NCI-H2081 treated with DMSO at 0.1 percent for 48 hours (cell line): Measurements from ENCODE around the gene LRRC15.

Experiments
- DNase-seq: peaks from one replicate; lab custom pipeline; 2025; lab: John Stamatoyannopoulos, UW

Gene LRRC15

DNA sequence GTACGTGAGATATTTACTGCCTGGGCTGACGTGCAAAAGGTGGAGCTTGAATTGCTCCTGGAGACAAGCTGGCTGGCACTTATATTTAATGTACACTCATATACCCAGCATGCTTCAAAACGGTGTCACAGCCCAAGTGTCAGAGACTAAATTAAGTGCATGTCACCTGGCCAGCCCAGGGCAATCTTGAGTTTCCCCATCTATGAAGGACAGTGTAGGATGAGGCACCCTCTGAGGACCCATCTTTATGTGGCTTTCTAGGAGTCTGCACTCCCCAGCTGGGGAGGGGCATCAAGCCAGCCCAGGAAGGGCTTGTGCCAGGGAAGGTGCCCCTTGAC, 5.3 kb downstream of the LRRC15 start:
- DNase-seq, result no peak

DNA sequence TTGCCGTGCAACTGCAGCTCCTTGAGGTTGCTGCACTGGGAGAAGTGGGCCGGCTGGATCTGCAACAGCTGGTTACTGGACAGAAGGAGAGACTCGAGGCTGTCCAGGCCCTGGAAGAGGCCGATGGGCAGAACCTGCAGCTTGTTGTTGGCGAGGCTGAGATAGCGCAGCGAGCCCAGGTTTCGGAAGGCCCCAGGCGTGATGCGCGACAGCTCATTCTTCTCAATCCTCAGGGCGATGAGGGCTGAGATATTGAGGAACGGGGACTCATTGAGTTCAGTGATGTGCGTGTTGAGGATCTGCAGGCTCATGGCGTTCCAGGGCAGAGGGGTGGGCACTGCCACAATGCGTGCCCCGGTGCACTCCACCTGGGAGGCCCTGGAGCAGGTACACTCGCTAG, 9.0 kb downstream of the LRRC15 start:
- no peak for DNase-seq

DNA sequence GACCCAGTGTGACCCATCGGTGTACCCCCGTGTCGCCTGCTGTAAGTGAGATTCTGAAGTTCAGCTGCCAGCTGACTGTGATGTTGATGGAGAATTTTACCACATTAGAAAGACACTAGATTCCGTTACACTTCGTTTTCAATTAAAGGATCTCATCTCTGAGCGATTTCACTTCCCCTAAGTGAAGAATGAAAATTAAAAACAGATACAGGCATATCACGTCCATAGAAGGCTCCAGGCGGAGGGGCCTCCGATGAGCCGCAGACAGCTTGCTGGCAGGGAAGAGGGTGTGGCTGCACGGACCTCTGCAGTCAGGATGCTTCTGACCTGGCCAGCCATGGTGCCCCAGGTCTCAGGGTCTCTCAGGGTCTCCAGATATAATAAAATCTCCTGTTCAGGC, 11.9 kb downstream of the LRRC15 start:
- no peak for DNase-seq

DNA sequence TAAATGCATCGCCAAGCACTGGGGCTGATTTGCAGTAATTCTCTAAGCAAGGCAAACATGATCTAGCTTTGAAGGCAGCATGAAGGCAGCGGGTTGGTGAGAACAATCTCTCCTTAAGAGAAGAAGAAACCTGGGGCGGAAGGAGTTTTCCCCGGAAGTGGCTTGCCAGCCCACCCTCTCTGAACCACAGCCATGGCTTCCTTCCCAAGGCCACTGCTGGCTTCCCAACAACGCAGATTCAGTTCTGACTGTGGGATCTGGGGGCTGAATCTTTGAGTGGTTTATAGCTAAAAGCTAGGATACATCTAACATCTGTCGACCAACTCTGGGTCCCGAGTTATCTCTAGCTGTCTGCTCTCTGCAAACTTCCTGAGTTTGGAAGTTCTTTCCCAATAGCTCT, 14.2 kb downstream of the LRRC15 start:
- no peak for DNase-seq

DNA sequence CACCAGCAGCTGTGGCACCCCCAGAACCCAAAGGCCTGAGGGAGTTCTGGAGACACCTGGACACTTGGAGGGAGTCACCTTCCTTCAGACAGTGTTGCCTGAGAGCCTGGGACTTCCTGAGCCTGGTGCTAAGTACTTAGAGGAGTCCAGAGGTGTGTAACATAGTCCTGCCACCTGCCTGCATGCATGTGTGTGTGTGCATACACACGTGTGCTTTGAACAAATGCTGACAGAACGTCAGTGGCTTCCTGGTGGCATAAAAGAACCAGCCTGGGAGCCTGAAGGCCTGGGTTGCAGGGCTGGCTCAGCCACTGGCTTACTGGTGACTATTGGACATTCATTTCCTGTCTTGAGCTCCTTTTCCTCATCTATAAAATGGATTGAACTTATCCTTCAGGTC, 15.2 kb downstream of the LRRC15 start:
- no peak for DNase-seq

DNA sequence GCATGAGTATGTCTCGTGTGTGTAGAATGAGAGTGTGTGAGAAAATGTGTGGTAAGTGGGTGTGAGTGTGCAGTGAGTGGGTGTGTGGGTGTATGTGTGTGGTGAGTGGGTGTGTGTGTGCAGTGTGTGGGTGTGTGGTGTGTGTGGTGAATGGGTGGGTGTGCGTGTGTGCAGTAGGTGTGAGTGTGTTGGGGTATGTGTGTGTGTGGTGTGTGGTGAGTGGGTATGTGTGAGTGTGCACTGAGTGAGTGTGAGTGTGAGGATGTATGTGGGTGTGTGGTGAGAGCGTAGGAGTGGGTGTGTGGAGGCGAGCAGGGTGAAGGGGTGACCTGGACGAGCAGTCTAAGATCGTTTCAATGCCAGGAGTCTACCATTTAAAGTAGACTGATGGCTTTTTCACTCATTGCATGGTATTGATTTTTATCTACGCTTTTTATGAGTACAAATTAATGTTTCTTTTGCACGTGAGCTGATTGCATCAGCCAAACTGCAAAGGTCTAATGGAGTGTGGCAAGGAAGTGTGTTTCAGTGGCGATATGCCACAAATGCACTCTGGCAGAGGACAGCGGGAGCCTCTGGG, 16.8 kb downstream of the LRRC15 start:
- no peak for DNase-seq

DNA sequence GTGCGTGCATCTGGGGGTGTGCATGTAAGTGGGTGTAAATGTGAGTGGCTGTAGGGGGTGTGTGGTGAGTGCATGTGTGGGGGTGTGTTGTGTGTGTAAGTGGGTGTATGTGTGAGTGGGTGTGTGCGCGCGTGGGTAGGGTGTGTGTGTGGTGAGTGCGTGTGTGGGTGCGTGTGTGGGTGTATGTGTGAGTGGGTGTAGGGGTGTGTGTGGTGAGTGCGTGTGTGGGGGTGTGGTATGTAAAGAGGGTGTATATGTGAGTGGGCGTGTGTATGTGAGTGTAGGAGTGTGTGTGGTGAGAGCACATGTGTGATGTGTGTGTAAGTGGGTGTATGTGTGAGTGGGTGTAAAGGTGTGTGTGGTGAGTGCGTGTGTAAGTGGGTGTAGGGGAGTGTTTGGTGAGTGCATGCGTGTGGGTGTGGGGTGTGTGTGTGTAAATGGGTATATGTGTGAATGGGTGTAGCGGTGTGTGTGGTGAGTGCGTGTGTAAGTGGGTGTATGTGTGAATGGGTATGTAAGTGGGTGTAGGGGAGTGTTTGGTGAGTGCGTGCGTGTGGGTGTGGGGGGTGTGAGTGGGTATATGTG, 17.5 kb downstream of the LRRC15 start:
- no peak for DNase-seq

DNA sequence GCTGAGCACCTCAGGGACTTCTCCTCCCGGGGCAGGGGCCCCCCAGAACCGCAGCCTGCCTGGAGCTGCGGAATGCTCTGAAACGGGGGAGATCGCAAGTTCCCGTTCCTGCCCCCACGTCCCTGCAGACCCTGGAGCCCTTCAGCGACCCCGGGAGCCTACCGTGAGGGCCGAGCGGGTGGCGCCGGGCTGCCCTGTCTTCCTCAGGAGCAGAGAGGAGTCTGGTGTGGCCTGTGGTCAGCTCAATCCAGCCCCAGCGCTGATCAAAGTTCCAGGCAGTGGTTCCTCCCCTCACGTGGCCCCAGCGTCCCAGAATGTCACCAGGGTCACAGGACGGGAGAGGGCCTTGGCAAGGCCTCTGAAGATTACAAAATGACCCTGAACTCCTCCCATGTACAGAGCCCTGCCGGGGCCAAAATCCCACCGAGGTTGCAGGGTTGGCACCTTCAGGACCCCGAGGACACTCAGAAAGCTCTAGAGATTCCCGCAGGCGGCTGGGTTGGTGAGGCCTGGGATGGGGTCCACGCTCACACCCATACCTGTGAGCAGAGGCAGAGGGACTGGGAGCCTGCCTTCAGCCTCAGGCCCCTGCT, 18.4 kb downstream of the LRRC15 start, which contains the start of gene CPN2:
CPN2 (minus strand) TSS at position 249 of the 593 bp plus-strand sequence. CDS start 8,626 bp downstream, outside the sequence.
- no peak for DNase-seq

DNA sequence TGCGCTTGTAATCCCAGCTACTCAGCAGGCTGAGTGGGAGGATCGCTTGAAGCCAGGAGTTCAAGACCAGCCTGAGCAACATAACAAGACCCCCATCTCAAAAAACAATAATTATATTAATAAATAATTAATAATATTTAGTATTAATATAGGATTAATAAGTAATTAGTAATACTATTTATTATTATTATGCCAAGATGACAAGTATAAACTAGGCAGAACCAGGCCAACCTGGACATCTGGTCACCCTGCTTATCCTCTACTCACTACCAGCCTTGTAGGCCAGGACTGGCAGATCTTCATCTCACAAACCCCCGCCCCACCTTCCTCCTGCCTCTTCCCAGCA, 18.8 kb downstream of the LRRC15 start:
- DNase-seq, result no peak

DNA sequence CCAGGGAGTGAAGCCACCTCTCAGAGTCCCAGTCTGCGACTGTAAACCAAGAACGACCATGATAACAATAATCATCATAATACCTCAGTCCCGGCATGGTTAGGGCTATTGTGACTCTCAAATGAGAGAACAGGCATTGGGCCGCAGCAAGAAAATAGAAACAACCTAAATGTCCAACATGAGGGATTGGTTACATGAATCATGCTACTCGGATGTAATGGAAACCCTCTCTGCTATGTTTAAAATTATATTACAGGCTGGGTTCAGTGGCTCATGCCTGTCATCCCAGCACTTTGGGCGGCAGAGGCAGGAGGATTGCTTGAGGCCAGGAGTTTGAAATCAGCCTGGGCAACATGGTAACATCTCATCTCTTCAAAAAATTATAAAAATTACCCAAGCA, 21.2 kb downstream of the LRRC15 start:
- no peak for DNase-seq

DNA sequence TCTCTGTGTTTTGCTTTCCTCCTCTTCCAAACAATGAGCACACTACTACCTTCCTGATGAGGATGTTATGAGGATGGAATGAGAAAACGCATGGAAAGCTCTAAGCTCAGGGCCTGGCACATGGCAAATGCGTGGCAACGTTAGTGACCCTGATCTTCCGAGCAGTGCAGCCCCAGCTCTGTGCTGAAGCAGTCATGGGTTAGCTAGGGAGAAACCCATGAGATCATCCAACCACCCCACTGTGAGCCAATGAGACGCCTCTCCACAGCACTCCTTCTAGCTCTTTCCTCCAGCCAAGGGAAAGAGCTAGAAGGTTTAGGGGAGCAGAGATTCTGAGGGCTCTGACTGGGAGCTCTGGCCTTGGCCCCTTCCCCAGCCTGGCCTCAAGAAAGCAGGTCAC, 22.9 kb downstream of the LRRC15 start:
- DNase-seq, result no peak

DNA sequence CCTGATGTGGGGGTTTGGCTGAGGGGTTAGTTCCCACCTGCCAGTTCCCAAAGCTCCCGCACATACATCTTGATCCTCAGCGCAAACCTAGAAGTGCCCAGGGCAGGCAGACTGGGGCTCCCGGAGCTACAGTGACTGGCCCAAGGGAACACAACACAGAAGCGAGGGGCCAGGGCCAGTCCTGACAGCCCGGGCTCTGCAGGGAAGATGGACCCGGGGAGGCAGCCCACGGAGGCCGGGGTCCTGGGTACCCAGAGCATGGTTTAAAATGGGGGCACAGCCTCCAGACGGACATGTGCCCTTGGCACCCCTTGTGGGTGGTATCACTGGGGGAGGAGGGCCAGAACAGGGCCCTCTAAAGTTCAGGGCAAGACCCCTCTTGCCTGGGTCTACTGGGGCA, 23.5 kb downstream of the LRRC15 start:
- DNase-seq, result no peak

DNA sequence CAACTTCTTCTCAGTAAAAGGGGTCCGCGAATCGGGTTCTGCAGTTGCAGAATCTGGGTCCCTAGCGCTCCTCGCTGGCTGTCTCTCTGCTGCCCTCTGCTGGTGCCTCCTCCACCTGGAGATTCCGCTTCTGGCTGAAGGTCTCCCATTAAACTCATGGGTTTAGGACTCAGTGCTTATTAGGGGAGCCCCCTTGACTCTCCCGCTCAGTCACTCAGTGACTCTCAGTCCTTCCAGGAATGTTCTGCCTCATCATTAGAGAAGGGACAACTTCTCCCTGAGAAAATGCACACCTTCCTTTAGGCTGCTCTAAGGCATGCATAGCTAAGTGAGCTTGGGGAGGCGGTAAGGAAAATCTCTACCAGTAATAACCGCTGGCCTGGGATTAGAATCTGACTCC, 25.5 kb downstream of the LRRC15 start:
- DNase-seq, result no peak

DNA sequence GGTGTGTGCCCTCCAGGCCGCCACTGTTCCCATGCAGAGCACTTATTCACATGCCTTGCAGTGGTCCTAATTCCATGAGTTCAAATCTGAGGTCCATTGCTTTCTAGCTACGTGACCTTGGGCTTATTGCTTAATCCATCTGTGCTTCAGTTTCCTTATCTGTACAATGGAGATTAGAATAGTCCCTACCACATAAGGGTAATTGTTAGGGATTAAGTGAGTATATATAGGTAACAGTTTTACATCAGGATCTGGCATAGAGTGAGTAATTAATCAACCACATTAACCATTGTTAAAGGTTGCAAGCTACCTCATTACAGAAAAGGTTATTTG, 26.0 kb downstream of the LRRC15 start:
- no peak for DNase-seq

DNA sequence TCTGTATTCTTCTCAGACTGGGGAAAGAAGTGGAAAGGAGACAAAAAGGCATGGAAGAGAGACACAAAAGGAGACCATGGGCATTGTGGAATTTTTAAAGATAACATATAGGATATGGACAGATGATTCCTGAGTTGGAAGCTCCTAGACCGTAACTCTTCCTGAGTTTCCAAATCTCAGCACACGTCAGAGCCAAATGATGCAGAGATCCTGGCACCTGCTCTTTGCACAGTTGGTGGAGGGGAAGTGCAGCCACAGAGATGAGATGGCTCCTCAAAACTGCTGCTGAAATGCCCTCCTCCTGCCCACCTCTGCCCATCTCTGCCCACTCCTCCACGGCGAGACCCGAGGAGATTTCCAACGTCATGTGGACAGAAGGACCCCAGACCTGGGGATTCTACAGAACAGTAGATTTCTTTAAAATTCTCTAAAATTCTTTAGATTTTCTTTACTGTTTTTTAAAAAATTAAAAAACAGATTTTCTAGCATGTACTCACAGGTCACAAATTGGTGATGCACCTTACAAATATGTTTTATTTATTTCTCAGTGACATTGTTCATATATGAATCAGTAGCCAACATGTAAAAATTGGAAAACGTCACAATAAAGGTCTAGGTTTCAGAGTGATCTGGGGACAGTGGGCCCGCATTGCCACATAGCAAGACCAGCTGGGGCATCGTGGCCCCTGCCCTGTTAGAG, 26.5 kb downstream of the LRRC15 start:
- DNase-seq, result no peak

DNA sequence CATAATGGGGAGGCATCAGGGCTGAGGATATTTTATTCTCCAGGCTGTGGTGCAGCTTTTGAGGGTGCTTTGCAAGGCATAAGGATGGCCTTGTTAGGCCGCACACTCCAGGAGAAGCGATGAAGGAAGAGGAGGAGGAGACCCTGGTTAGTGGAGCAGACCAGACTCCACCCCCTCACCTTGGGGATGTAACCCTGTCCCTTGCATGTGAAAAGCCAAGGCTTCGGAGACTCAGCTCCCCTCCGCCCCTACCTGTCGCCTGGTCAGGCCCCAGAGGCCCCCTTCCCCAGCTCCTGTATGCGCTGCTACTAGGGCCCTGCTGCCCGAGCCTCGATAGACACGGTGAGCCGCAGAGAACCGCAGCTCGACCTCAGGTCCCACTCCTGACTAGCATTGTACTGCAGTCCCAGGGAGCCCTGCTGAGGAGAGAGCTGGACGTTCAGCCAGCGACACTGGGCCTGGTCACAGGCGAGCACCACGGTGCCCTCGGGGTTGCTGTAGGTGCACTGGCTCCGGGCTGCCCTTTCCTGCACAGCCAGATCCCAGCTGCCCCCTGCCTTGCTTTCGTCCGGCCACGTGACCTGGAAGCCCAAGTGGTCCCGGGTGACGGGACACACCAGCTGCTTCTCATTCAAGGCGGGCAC, 28.7 kb downstream of the LRRC15 start:
- DNase-seq, result no peak

DNA sequence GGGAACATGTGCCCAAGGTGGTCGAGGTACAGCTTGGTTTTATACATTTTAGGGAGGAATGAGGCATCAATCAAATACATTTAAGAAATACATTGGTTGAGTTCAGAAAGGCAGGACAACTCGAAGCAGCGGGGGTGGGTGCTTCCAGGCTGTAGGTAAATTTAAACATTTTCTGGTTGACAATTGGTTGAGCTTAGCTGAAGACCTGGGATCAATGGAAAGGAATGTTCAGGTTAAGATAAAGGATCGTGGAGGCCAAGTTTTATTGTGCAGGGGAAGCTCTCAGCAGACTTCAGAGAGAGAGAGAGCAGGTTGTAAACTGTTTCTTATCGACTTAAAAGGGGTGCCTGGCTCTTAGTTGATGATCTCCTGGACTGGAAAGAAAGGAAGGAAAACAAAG, 29.7 kb downstream of the LRRC15 start:
- DNase-seq, result no peak

DNA sequence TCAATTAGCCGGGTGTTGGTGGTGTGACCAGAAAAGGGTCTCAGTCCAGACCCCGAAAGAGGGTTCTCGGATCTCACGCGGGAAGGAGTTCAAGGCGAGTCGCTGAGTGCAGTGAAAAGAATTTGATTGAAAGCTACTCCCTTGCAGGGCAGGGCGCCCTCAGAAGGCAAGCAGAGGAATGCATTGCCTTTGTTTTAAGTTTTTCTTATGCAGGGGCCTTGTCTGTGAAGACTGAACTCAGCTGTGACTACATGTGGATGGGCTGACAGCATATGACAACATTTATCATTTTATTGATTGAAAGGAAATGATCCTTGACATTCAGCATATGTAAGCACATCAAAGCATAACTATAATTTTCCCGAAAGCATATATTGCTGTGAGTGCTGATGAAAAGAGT, 30.2 kb downstream of the LRRC15 start:
- DNase-seq, result no peak

DNA sequence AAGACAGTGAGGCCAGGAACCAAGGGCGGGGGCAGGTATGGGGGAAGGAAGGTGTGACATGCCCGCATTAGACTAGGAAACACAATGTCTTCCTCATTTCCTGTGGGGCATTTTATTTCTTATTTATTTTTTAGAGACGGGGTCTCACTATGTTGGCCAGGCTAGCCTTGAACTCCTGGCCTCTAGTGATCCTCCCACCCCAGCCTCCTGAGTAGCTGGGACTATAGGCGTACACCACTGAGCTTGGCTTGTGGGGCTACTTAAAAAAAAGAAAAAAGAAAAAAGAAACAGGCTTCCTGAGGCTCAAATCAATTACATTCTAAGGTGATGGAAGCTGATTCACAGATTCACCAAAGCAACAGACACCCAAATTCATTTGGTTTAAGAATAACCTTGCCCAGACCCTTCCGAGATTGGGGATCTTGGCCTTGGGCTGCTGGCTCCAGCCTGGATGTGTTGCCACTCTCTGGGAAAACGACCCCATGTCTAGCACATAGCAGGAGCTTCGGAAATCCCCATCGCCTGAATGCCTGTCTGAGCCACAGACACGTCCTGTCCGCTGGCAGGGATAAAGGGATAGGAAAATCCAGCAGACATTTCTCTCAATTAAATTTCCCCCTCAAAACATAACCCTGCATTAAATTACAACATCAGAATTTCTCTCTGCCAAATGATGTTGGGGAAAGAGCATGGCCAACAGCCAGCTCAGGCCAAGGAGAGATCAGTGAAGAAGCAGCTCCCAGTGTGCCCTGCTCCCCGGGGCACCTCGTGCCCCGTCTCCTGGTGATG, 31.4 kb downstream of the LRRC15 start:
- no peak for DNase-seq

DNA sequence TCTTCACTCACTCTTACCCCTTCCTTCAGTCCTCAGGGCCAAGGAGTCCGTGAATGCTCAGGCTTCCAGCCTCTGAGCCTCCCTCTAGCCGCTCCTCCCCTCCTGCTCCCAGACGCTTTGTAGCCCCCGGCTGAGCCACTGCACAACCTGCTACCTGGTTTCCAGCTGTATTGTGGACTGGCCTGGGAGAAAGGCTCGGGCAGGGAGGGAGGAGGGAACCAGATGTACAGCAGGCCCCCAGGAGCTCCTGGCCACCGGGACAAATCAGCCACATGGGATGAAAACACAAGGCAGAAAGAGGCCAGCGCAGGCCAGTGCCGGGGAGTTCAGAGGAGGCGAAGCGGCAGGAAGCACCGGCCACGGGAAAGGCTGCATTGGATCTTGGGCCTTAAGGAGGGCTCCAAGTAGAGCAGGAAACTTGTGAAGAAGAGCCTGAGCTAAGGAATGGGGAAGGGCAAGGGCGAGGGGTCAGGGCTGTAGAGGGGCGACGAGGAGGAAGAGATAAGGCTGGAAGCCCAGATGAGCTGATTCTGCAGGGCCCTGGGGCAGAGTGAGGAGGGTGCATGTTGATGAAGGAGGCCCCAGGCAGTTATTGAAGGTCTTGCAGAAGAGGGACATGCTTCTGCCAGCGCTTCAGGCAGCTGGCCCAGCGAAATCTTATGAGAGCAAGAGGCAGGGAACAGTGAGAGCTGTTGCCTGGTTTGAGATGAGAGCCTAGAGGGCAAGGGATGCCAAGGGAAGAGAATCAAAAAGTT, 32.8 kb downstream of the LRRC15 start:
- DNase-seq, result no peak

DNA sequence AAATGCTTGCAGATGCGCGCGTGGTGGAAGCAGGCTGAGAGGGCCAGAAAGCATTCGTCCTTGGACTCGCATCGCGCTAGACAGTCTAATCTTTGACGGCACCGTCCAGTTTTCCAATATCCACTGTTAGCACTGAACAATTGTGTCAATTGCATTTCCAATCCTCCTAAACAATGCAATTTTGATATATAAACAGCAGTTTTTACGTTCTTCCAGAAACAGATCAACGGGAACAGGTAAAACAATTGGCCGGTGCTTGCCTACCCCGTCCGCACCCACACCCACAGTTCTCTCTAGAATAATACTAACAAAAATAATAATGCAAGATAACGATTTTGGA, 35.6 kb downstream of the LRRC15 start:
- DNase-seq, result no peak
